GM19468 (cell line): ENCODE results near the gene MFSD11.
"Not testable (repeated sequence)": the region's sequence is repeated elsewhere in the genome, so short reads cannot be mapped to it uniquely, and the experiment has no call there.

ENCODE experiments used
- ATAC-seq: cut with Tn5 transposase; IDR thresholded peaks from one replicate; pipeline ENCODE4 v1.9.1; 2021; ENCODE audit warnings: mild to moderate bottlenecking, moderate library complexity, moderate number of reproducible peaks; ENCODE audit not compliant: unreplicated experiment; ENCODE audit errors: extremely low read depth

The MFSD11 gene

GRCh38 chr17:76725580-76726230, 12.2 kb upstream of the MFSD11 start:
- no peak for ATAC-seq

- ATAC-seq = peak; percentile 53
These were observed 11.6 kb upstream of the MFSD11 start, which contains the start of gene JMJD6 for GRCh38 chr17:76726231-76726775. Gene JMJD6, minus strand, starts transcription at chr17:76726606. Its CDS starts 131 bp downstream, at chr17:76726475.

GRCh38 chr17:76726776-76727718, 10.9 kb upstream of the MFSD11 start, which contains the start of gene METTL23:
Gene METTL23, plus strand, starts transcription at chr17:76726839. Its CDS starts 2,872 bp downstream, at chr17:76729711.
- ATAC-seq = peak; percentile 44

DNA sequence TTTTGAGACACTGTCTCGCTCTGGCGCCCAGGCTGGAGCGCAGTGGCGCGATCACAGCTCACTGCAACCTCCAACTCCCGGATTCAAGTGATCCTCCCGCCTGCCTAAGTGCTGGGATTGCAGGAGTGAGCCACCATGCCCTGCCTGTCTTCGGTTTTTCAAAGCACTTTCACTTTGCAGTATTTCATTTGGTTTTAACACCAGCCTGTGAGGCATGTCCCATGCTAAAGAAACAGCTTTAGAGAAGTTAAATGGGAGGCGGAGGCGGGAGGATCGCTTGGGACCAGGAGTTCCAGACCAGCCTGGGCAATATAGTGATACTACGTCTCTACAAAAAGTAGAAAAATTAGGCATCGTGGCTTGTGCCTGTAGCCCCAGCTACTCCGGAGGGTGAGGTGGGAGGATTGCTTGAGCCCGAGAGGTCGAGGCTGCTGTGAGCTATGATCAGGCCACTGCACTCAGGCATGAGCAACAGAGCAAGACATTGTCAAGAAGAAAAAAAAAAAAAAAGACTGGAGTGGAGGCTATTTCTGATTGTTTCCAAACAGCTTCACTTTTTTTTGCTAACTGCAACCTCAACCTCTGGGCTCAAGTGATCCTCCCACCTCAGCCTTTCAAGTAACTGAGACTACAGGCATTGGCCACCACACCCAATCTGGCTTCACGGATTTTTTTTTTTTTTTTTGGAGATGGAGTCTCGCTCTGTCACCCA, 10.0 kb upstream of the MFSD11 start:
- ATAC-seq = no peak

- not testable (repeated sequence) for ATAC-seq
These were observed 5.9 kb upstream of the MFSD11 start for GRCh38 chr17:76731800-76732733.

GRCh38 chr17:76732734-76733617, 4.9 kb upstream of the MFSD11 start:
- no peak for ATAC-seq

- ATAC-seq = no peak
These were observed 4.3 kb upstream of the MFSD11 start for GRCh38 chr17:76733618-76733957.

DNA sequence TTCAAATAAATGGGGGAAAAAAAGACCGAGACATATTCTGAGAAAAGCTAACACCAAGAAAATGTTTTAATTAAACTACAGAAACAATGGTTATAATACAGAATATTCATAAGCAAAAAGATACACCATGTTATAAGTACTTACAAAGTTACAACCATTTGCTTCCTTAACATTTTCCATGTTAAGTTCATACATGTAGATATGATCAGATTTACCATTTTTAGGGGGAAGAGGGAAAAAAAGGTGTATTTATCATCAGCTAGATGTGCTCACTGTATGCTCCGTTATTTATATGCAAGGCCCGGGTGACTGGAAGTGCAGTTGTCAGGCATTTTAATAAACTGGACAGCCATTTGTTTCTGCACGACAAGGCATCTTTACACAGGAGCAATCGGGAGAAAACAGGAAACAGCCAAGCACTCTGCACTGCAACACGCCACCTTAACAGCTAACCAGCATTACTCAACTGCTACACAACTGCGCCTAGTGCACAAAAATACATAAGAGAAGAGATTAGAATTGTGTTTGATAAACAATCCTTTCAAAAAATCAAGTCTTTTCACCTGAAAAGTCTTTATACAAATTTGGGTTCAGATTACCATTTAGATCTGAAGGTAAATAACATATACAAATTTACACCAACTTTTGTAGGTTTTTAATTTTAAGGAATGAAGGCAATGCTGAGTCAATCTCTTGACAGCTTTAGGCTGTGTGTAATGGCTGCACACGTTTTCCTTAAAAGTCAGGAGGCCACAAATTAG, 3.7 kb upstream of the MFSD11 start:
- ATAC-seq = no peak

GRCh38 chr17:76735006-76735405, 2.9 kb upstream of the MFSD11 start:
- no peak for ATAC-seq

GRCh38 chr17:76735586-76736348, 2.2 kb upstream of the MFSD11 start:
- ATAC-seq = no peak

DNA sequence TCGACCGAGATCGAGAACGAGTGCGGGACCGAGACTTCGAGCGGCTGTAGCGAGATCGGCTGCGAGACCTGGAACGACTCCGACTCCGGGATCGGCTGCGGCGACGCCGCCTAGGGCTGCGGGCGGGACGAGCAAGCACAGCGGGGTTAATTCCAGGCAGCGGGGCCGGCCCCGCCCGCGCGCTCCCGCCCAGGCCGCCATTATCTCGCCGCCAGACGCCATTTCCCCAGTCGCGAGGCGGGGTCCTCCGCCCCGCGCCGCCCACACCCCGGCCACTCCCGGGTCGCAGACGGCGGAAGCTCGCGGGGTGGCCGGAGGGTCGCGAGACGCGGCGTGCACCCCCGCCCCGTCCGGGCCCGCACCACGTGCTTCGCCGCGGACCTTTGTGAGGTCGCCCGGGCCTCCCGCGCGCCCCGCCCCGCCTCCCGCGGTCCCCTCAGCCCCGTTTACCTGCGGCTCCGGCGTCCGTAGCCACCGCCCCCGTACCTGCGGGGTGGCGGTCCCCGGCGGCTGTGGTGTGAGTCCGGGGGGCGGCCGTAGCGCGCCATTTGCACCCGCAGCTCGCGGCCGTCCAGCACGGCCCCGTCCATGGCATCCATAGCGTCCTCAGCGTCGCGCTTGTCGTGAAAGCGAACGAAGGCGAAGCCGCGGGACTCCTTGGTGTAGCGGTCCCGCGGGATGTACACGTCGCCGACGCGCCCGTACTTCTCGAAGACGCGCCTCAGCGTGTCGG, 1.4 kb upstream of the MFSD11 start:
- ATAC-seq = no peak

- ATAC-seq = peak; percentile 62
These were observed 740 bp upstream of the MFSD11 start, which contains the start of gene SRSF2 for GRCh38 chr17:76737082-76737675. Gene SRSF2, minus strand, starts transcription at chr17:76737331. Its CDS starts 171 bp downstream, at chr17:76737160.

- ATAC-seq = no peak
These were observed 540 bp downstream of the MFSD11 start for GRCh38 chr17:76738468-76738850.

GRCh38 chr17:76739568-76740115, 1.7 kb downstream of the MFSD11 start:
- ATAC-seq = not testable (repeated sequence)

DNA sequence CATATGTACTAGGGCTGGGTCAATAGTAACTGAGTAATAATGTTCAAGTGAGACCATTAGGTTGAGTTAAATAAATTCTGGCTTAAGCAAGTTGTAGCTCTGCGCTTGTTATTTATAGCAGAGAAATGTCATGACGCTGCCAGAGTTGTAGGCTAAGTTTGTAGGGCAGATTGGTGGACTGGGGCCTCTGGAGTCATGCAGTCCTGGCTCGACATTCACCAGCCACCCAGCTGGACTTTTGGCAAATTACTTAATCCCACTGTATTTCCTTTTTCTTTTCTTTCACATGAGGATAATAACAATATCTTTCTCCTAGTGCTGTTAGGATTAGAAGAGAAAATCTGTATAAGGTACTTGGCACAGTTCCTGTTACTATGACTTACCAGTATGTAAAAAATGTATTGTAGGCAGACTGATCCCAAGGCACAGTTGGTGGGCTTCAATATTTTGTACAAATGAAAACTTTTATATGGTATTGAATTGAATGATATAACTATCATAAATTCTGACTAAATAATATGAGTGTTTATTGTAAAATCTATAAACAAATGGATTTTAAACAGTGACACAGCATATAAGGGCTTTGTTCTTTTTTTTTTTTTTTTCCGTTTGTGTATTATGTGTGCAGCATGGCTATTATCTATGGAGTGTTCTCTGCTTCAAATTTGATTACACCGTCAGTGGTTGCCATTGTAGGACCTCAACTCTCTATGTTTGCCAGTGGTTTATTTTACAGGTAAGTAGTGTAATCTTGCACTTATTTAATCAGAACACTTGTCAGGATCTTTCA, 2.6 kb downstream of the MFSD11 start:
- no peak for ATAC-seq
